Measurements from ENCODE around the gene ARFGEF3. TPM values are rescaled to one million over a fixed set of nuclear protein-coding genes. Genes with fewer than 3 reads are reported as not detected.

The ARFGEF3 gene
- total and polyA plus RNA-seq, 8 donors, result 5.8 to 22.6 (median 8.1) TPM

DNA sequence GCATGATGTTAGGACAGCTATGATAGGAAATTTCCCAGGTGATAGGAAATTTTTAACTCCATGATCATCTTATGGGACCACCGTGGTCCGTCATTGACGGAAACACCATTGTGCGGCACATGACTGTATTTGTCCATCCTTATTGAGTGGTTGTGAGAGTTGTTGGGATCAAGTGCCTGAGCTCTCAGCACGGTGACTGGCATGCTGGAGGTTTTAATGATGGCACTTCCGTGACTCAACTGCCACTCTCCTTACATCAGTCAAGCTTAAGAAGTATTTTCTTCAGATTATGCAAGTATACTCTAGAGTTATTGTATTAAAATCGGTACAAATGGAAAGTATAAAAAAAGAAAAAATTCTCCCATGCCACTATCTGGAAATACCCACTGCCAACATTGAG is 35.8 kb downstream of the ARFGEF3 start:
- no peaks in the 10 kb centered on the region for H3K4me1 ChIP-seq
- no peaks in the 10 kb centered on the region for H3K9me3 ChIP-seq
- no peaks in the 10 kb centered on the region for H3K36me3 ChIP-seq
- ATAC-seq (peak; percentile 52), DNase-seq (peak in 1 of 4 donors; percentile 36)
- H3K27me3 ChIP-seq, result no peaks in the 10 kb centered on the region
- H3K4me3 ChIP-seq, result no peak overlapping the region
- intact Hi-C loops (cut with DNase I), result no loop called here
- TF ChIP-seq, protein P1, sequence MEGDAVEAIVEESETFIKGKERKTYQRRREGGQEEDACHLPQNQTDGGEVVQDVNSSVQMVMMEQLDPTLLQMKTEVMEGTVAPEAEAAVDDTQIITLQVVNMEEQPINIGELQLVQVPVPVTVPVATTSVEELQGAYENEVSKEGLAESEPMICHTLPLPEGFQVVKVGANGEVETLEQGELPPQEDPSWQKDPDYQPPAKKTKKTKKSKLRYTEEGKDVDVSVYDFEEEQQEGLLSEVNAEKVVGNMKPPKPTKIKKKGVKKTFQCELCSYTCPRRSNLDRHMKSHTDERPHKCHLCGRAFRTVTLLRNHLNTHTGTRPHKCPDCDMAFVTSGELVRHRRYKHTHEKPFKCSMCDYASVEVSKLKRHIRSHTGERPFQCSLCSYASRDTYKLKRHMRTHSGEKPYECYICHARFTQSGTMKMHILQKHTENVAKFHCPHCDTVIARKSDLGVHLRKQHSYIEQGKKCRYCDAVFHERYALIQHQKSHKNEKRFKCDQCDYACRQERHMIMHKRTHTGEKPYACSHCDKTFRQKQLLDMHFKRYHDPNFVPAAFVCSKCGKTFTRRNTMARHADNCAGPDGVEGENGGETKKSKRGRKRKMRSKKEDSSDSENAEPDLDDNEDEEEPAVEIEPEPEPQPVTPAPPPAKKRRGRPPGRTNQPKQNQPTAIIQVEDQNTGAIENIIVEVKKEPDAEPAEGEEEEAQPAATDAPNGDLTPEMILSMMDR (IDR thresholded peaks at IDR 0.05), result no peak
- H3K27ac ChIP-seq, result no peak overlapping the region

DNA sequence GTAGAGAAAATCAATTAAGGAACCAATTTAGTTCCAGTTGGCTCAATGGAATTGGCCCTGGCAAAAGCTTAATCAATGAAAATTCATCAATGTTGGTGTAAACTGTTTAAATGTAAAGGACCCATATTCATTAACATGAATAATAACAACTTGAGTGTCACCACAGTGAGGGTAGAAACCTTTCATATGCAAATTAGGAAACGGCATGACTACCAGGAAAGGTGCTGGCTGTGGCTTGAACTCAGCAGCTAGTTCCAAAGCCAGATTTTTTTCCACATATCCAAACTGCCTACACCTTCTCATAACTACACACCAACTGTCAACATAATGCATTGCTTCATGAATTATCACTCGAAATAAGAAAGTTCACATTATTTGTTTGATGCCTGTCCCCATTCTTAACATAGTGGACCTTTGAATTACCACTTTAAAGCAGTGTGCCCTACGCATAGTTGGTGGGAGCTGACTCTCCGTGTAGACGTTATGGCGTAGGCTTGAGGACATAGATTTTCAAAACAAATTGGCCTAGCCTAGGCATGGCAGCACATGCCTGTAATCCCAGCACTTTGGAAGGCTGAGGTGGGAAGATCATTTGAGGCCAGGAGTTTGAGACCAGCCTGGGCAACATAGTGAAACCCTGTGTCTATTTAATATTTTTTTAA is 36.8 kb downstream of the ARFGEF3 start:
- Histone ChIP-seq H3K27ac (no peak overlapping the region), H3K36me3 (no peaks in the 10 kb centered on the region), H3K9me3 (no peaks in the 10 kb centered on the region), H3K4me1 (no peaks in the 10 kb centered on the region), H3K27me3 (no peaks in the 10 kb centered on the region), H3K4me3 (no peak overlapping the region)
- no peak for ATAC-seq
- intact Hi-C loops (cut with DNase I), result no loop called here
- TF ChIP-seq, protein P1 (IDR thresholded peaks at IDR 0.05), result no peak
- no peak for DNase-seq

DNA sequence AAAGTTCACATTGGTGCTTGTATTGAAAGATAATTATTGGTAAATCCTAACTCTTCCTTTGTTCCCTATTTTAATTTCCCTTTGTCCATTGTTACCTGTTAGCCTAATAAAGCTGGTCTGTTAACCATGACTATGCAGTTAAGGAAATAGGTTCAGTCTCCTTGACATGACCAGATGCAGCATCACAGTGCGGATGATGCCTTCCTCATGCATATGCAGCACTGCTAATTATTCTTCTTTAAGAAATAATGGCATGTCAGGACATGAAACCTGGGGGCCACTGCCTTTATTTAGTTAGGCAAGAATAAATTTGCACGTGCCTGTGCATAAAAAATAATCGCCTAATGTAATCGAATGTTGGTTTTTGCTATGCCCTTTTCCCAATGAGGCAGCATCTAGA is 40.1 kb downstream of the ARFGEF3 start:
- intact Hi-C loops (cut with DNase I), result no loop called here
- Histone ChIP-seq H3K4me1 (no peaks in the 10 kb centered on the region), H3K9me3 (no peaks in the 10 kb centered on the region), H3K36me3 (no peaks in the 10 kb centered on the region), H3K27ac (no peak overlapping the region), H3K4me3 (no peak overlapping the region), H3K27me3 (no peaks in the 10 kb centered on the region)
- ATAC-seq (no peak), DNase-seq (no peak)
- TF ChIP-seq, protein P1 (IDR thresholded peaks at IDR 0.05), result no peak

DNA sequence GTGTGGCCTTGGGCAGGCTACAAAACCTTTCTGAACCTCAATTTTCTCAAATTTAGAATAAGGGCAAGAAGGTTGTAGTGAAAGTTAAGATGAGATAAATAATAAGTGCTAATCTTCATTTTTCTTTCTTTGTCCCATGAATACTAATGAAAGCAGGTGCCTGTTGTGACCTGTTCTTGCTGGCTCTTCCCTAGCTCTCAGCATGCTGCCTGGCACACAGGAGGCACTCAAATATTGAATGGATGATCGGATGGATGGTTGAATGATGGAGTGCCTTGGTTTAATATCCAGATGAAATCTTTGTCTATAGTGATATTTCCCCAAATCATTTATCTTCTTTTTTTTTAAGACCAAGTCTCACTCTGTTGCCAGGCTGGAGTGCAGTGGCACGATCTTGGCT is 41.6 kb downstream of the ARFGEF3 start:
- Histone ChIP-seq H3K36me3 (no peaks in the 10 kb centered on the region), H3K4me1 (no peaks in the 10 kb centered on the region), H3K9me3 (no peaks in the 10 kb centered on the region), H3K27ac (no peak overlapping the region), H3K27me3 (no peaks in the 10 kb centered on the region), H3K4me3 (no peak overlapping the region)
- DNase-seq (no peak), ATAC-seq (no peak)
- intact Hi-C loops (cut with DNase I), result no loop called here
- TF ChIP-seq, protein P1 (IDR thresholded peaks at IDR 0.05), result no peak

DNA sequence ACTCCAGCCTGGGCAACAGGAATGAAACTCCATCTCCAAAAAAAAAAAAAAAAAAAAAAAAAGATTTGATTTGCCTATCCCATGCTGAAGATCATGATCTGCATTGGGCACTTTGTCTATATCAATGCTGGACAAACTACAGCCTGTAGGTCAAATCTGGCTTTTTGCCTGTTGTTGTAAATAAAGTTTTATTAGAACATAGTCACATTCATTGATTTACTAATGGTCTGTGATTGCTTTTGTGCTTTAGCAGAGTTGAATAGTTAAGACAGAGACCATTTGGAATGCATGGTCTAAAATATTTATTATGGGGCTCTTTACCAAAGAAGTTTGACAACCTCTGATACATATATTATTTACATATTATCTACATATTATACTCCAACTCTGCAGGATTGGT is 42.6 kb downstream of the ARFGEF3 start:
- intact Hi-C loops (cut with DNase I), result no loop called here

More for the DNA sequence above, 42.6 kb downstream of the ARFGEF3 start:
- H3K4me1 ChIP-seq, result no peaks in the 10 kb centered on the region
- no peak overlapping the region for H3K4me3 ChIP-seq
- H3K9me3 ChIP-seq, result no peaks in the 10 kb centered on the region
- ATAC-seq, result no peak
- no peak overlapping the region for H3K27ac ChIP-seq
- TF ChIP-seq, protein P1 (IDR thresholded peaks at IDR 0.05), result no peak
- no peaks in the 10 kb centered on the region for H3K27me3 ChIP-seq
- no peak for DNase-seq
- H3K36me3 ChIP-seq, result no peaks in the 10 kb centered on the region
